GM12878 (cell line): ENCODE measurements around the gene PPIP5K1. TPM values are rescaled to one million over a fixed set of nuclear protein-coding genes. Genes with fewer than 3 reads are reported as not detected.
"Not testable (repeated sequence)": the region's sequence is repeated elsewhere in the genome, so short reads cannot be mapped to it uniquely, and the experiment has no call there.

ENCODE experiments used
- ATAC-seq: fragments of 200-7000 bp; cut with Tn5 transposase; 3 replicates; pipeline ENCODE4 v1.9.1; 2020; ENCODE audit warnings: mild to moderate bottlenecking, moderate library complexity
- BruUV-seq: library from RNA; stranded (reverse); fragments of 400-500 nt; replicated peaks from 2 replicates; lab custom pipeline; 2021; lab: Mats Ljungman, UMichigan
- CTCF ChIA-PET: fragments of 300-600 bp; sonication (Branson Sonifier 250); formaldehyde crosslinking; extraction: SDS; loops from one replicate; lab custom pipeline; 2021; ENCODE audit warnings: inconsistent platforms; lab: Yijun Ruan, JAX
- POLR2A ChIA-PET: fragments of 350-600 bp; formaldehyde crosslinking; extraction: SDS; loops from one replicate; lab custom pipeline; 2021; ENCODE audit warnings: inconsistent platforms; lab: Charles Lee
- RAD21 ChIA-PET: fragments of 300-600 bp; sonication (Branson Sonifier 250); formaldehyde crosslinking; loops from one replicate; lab custom pipeline; 2023; ENCODE audit warnings: antibody characterized with exemption; ENCODE audit not compliant: unreplicated experiment; lab: Charles Lee
- SMC1A ChIA-PET: fragments of 300-600 bp; sonication (Branson Sonifier 250); formaldehyde crosslinking; loops from one replicate; lab custom pipeline; 2023; ENCODE audit not compliant: unreplicated experiment, uncharacterized antibody; lab: Charles Lee
- DNase-seq: peaks from one replicate; pipeline ENCODE4 v3.0.0-alpha.2; 2011; ENCODE audit warnings: low read depth, low spot score
- FAIRE-seq: peaks from 3 replicates; lab custom pipeline; 2011; peaks lifted over from hg19 to GRCh38; lab: Jason Lieb, UNC
- H2AFZ ChIP-seq: 2 replicates; pipeline ENCODE4 v1.6.0; 2011; ENCODE audit warnings: low read depth, low read length, control low read depth; ENCODE audit not compliant: control insufficient read depth
- H3K27ac ChIP-seq: 2 replicates; pipeline ENCODE4 v1.5.1; 2011; ENCODE audit warnings: control low read depth; ENCODE audit not compliant: control insufficient read depth, insufficient read depth
- H3K27me3 ChIP-seq, 2 experiments: replicated peaks in 1 of 2; 2 replicates each; pipeline versions ENCODE4 v1.6.0 to v1.6.1; 2011; ENCODE audit warnings: low read length in 1 of 2; ENCODE audit not compliant: control insufficient read depth in 2 of 2, insufficient read depth in 2 of 2
- H3K36me3 ChIP-seq, 2 experiments: 2 replicates each; pipeline ENCODE4 v1.5.1; 2011; ENCODE audit warnings: low read length in 1 of 2; ENCODE audit not compliant: control insufficient read depth in 2 of 2, insufficient read depth in 2 of 2
- H3K4me1 ChIP-seq: 2 replicates; pipeline ENCODE4 v1.6.1; 2011; ENCODE audit warnings: mild to moderate bottlenecking, low read length, moderate library complexity, mixed read lengths; ENCODE audit not compliant: control insufficient read depth, insufficient read depth
- H3K4me2 ChIP-seq: 2 replicates; pipeline ENCODE4 v1.6.0; 2011; ENCODE audit warnings: control low read depth; ENCODE audit not compliant: control insufficient read depth, insufficient read depth
- H3K4me3 ChIP-seq: fragments of 200-600 bp; sonication (generic); 2 replicates; pipeline ENCODE4 v1.5.1; 2016
- H3K79me2 ChIP-seq: 2 replicates; pipeline ENCODE4 v1.6.0; 2011; ENCODE audit warnings: low read length; ENCODE audit not compliant: control insufficient read depth, insufficient read depth
- H3K9ac ChIP-seq: 2 replicates; pipeline ENCODE4 v1.8.0; 2011; ENCODE audit warnings: low read length, control low read depth, mixed read lengths; ENCODE audit not compliant: control insufficient read depth, insufficient read depth
- H3K9me3 ChIP-seq: replicated peaks from 3 replicates; pipeline ENCODE4 v1.5.1; 2011; ENCODE audit warnings: mild to moderate bottlenecking, low read length; ENCODE audit not compliant: control insufficient read depth, insufficient read depth
- H4K20me1 ChIP-seq: 2 replicates; pipeline ENCODE4 v1.6.0; 2011; ENCODE audit not compliant: control insufficient read depth, insufficient read depth
- ASH2L ChIP-seq: fragments of 300-600, 200-600 bp; sonication (generic); IDR thresholded peaks from 2 replicates; pipeline ENCODE4 v1.6.1; 2017; ENCODE audit warnings: low read depth, mild to moderate bottlenecking, borderline replicate concordance
- ATF7 ChIP-seq: fragments of 450-650 bp; IDR thresholded peaks from 2 replicates; pipeline ENCODE4 v1.6.1; 2016; ENCODE audit warnings: low read depth, mild to moderate bottlenecking
- CREM ChIP-seq: IDR thresholded peaks from 2 replicates; pipeline ENCODE4 v1.6.1; 2014; ENCODE audit warnings: antibody characterized with exemption, low read depth
- IKZF2 ChIP-seq, 2 experiments: fragments of 450-650 bp; IDR thresholded peaks; 2 replicates each; pipeline ENCODE4 v1.6.1; 2017; ENCODE audit warnings: mild to moderate bottlenecking in 2 of 2, moderate library complexity in 2 of 2
- MEF2A ChIP-seq: IDR thresholded peaks from 2 replicates; pipeline ENCODE4 v1.6.1; 2011; ENCODE audit warnings: low read depth, mild to moderate bottlenecking, low read length, moderate library complexity; ENCODE audit not compliant: insufficient read depth
- NFIC ChIP-seq: IDR thresholded peaks from 2 replicates; pipeline ENCODE4 v1.6.1; 2012; ENCODE audit warnings: low read depth, mild to moderate bottlenecking, inconsistent platforms, low read length, moderate library complexity
- NFYB ChIP-seq: IDR thresholded peaks from 2 replicates; pipeline ENCODE4 v1.6.1; 2011; ENCODE audit warnings: low read depth, mild to moderate bottlenecking, low read length, improper control_type of control experiment, moderate library complexity; ENCODE audit not compliant: insufficient read depth
- PAX5 ChIP-seq: IDR thresholded peaks from 2 replicates; pipeline ENCODE4 v1.6.1; 2011; ENCODE audit warnings: low read depth, low read length, borderline replicate concordance
- RUNX3 ChIP-seq: IDR thresholded peaks from 2 replicates; pipeline ENCODE4 v1.6.1; 2012; ENCODE audit warnings: low read length, inconsistent platforms
- ZBED1 ChIP-seq: IDR thresholded peaks from 2 replicates; pipeline ENCODE4 v1.6.1; 2016; ENCODE audit warnings: borderline replicate concordance
- WGBS: methylation state at CpG from one replicate; pipeline ENCODE4 v1.1.6; 2016; ENCODE audit warnings: low lambda C conversion rate; ENCODE audit not compliant: insufficient replicate concordance, insufficient coverage; ENCODE audit errors: missing lambda C conversion rate; 5-methylcytosine and 5-hydroxymethylcytosine counted together
- in situ Hi-C: fragments of 300-500 bp; cut with MboI; formaldehyde crosslinking; loops from 9 replicates; pipeline ENCODE4 v1.14.3; 2018; ENCODE audit warnings: mixed read lengths
- intact Hi-C: fragments of 100-400 bp; cut with micrococcal nuclease; formaldehyde crosslinking; loops from one replicate; pipeline ENCODE4 v1.14.2; 2022; ENCODE audit not compliant: unreplicated experiment
- polyA plus RNA-seq, 11 experiments: library from polyadenylated mRNA; depleted of rRNA in 4 of 11; unstranded in 6 of 11; stranded (reverse) in 5 of 11; fragments of >200 nt; fragmentation: Nextera tagmentation in 4 of 11; fragmentation: Illumina TruSeq in 1 of 11; extraction: Ambion mirVana in 4 of 11; extraction: Trizol in 1 of 11; gene quantifications; 1 replicate in 1 of 11; 2 replicates in 10 of 11; pipeline versions ENCODE4 v1.2.1 to v1.2.3, GENCODE V29; 2011 to 2016; ENCODE audit warnings: inconsistent platforms in 2 of 11, missing spikeins in 2 of 11, low read depth in 1 of 11
- total RNA-seq, 4 experiments: library from RNA; depleted of rRNA in 3 of 4; stranded (reverse); fragments of >200 nt in 3 of 4; fragmentation: Illumina TruSeq in 1 of 4; extraction: Trizol in 1 of 4; gene quantifications; 2 replicates each; pipeline versions ENCODE4 v1.2.1 to v1.2.3, GENCODE V29; 2013 to 2021

Gene PPIP5K1
- total and polyA plus RNA-seq, 10 of the 15 experiments (the other 5 are each of a cell fraction or from before 2014, with no cell fraction given) = 2.5 to 54.4 (median 19.4) TPM

DNA sequence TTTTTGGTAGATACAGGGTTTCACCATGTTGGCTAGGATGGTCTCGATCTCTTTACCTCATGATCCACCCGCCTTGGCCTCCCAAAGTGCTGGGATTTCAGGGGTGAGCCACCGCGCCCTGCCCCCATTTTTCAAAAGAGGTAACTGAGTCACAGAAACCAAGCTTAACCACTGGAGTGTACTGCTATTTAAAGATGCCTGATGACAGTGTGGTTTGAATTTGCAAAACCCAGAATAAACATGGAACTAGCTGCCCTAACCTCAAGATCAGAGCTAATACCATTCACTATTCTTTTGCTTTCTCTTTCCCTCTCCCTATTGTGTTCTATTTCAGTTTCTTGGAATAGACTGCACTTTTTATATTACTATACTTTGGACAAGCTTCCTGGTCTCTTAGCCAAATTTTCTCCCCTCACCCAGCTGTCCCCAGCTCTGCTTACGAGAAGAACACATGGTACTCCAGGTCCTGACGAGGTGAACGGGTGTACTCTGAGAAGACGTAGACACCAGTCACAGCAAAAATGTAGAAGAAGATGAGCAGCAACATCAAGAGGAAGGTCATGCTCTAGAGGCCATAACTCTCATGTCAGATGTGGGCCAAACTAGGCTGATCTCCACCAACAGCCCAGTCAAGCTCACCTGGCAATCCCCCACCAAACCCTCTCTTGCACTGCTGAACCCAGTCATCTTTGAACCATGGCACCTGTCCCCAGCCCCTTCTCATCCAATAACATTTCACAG is 48.6 kb upstream of the PPIP5K1 start:
- BruUV-seq, POLR2A ChIA-PET, FAIRE-seq, H3K36me3 ChIP-seq, SMC1A ChIA-PET, intact Hi-C loops, H3K4me1 ChIP-seq, H3K9me3 ChIP-seq, RAD21 ChIA-PET, H3K27me3 ChIP-seq, H4K20me1 ChIP-seq, in situ Hi-C loops, H3K79me2 ChIP-seq: not testable (repeated sequence)
- peak overlapping the region; percentile 40; the same call in 1 of the 2 replicates for H3K4me3 ChIP-seq
- H2AFZ ChIP-seq = peak overlapping the region; percentile 85
- CTCF ChIA-PET = interaction anchor here (0.6 kb wide), 1 partner anchor 1875 kb away, joined by 3 read pairs; no protein-coding TSS in a partner anchor
- WGBS = 41% methylated on average over 8 of the region's 8 CpGs
- peak; percentile 42 for DNase-seq
- H3K27ac ChIP-seq = peak overlapping the region; percentile 71
- ATAC-seq = peak; percentile 92
- H3K9ac ChIP-seq = 0 out of 2 replicates have a peak overlapping the region, but pooled peaks have one; percentile 18
- peak; percentile 62; the same call in 1 of the 2 replicates for TF ChIP-seq NFIC
- TF ChIP-seq ATF7 = 0 out of 2 replicates have a peak, but pooled peaks have one; percentile 27
- peak in 1 of 2 experiments; percentile 18; a peak in 2 of 4 replicates for TF ChIP-seq IKZF2 (IDR thresholded peaks at IDR 0.05)
- peak; percentile 7; the same call in 1 of the 2 replicates for TF ChIP-seq CREM
- TF ChIP-seq MEF2A = peak; percentile 80; the same call in 1 of the 2 replicates
- 0 out of 2 replicates have a peak, but pooled peaks have one; percentile 70 for TF ChIP-seq ASH2L
- 0 out of 2 replicates have a peak, but pooled peaks have one; percentile 5 for TF ChIP-seq PAX5
- peak; percentile 49; the same call in 1 of the 2 replicates for TF ChIP-seq ZBED1
- peak; percentile 52; the same call in 1 of the 2 replicates for TF ChIP-seq NFYB
- TF ChIP-seq RUNX3 = peak; percentile 85
- H3K4me2 ChIP-seq = peak overlapping the region; percentile 74

DNA sequence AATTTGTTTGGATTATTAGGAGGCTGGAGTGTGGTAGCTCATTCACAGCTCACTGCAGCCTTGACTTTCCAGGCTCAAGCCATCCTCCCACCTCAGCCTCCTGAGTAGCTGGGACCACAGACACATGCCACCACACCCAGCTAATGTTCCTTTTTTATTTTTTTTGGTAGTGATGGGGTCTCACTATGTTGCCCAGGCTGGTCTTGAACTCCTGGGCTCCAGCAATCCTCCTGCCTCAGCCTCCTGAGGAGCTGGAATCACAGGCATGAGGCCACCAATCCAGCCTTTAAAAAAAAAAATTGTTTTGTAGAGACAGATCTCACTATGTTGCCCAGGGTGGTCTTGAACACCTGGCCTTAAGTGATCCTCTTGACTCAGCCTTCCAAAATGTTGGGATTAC is 36.9 kb upstream of the PPIP5K1 start:
- H4K20me1 ChIP-seq, FAIRE-seq, H3K27ac ChIP-seq, BruUV-seq, H2AFZ ChIP-seq, intact Hi-C loops, H3K79me2 ChIP-seq, H3K27me3 ChIP-seq, H3K4me1 ChIP-seq, ATAC-seq, DNase-seq, H3K9ac ChIP-seq, CTCF ChIA-PET, in situ Hi-C loops, H3K36me3 ChIP-seq, SMC1A ChIA-PET, RAD21 ChIA-PET, H3K4me3 ChIP-seq, H3K9me3 ChIP-seq, POLR2A ChIA-PET, H3K4me2 ChIP-seq: not testable (repeated sequence)
